Measurements from ENCODE around the gene CCDC85C.

CCDC85C gene

GRCh38 chr14:99573436-99574098 lies 30.4 kb downstream of the CCDC85C start:
- no peak for DNase-seq (ENCODE audit: low read depth in 2 of 3, low spot score in 2 of 3)

DNA sequence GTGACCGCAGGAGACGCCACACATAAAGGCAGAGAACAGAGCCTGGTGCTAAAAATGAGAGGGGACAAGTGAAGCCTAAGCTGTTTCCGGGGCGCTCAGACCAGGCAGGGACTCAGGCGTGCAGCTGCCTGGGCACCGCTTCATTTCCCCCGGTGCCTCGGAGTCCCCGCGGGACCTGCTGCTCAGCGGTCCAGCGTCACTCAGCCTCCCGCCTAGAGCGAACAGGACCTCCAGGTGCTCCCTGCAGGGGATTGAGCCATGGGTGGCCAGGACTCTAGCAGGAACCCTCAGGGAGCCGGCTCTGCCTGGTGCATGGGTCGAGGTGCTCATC lies 31.0 kb downstream of the CCDC85C start:
- DNase-seq (ENCODE audit: low read depth in 2 of 3, low spot score in 2 of 3): no peak

- no peak for DNase-seq (ENCODE audit: low read depth in 2 of 3, low spot score in 2 of 3)
Measured at GRCh38 chr14:99572173-99572999, 31.6 kb downstream of the CCDC85C start.

- DNase-seq (ENCODE audit: low read depth in 2 of 3, low spot score in 2 of 3): no peak
Measured at GRCh38 chr14:99571303-99571986, 32.6 kb downstream of the CCDC85C start.

DNA sequence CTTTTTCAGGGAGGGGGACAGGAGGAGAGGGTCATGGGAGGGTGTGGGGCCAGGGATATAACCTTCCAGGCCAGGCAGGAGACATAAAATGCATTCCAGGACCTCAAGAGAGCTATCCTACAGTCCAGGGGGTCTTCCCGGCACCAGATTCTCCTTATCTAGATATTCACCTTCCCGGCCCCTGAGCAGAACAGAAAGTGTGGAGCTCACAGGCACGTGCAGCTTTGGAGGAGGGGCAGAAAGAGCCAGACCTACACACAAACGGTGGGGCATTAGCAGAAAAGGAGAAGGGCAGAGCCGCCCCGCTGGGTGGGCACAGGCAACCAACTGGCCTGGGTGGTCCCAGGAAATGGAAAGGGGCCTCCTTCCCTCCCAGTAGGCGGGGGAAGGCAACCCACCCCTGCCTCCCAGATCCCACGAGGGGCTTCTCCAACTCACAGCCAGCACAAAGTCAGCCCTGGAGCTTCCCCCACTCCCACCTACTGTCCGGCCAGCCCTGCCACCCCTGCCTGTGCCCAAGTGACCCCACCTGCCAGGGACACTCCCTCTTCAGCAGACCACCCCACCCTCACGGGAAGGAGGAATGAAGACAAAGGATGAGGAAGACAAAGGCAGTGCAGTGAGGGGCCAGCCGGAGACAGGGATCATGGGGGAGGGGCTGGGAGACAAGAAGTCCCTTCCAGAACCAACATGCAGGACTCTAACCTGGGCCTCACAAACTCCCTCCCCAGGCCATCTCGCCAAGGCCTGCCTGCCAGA lies 33.3 kb downstream of the CCDC85C start:
- no peak for DNase-seq (ENCODE audit: low read depth in 2 of 3, low spot score in 2 of 3)

- DNase-seq (ENCODE audit: low read depth in 2 of 3, low spot score in 2 of 3): no peak
Measured at GRCh38 chr14:99569725-99570543, 34.1 kb downstream of the CCDC85C start.

DNA sequence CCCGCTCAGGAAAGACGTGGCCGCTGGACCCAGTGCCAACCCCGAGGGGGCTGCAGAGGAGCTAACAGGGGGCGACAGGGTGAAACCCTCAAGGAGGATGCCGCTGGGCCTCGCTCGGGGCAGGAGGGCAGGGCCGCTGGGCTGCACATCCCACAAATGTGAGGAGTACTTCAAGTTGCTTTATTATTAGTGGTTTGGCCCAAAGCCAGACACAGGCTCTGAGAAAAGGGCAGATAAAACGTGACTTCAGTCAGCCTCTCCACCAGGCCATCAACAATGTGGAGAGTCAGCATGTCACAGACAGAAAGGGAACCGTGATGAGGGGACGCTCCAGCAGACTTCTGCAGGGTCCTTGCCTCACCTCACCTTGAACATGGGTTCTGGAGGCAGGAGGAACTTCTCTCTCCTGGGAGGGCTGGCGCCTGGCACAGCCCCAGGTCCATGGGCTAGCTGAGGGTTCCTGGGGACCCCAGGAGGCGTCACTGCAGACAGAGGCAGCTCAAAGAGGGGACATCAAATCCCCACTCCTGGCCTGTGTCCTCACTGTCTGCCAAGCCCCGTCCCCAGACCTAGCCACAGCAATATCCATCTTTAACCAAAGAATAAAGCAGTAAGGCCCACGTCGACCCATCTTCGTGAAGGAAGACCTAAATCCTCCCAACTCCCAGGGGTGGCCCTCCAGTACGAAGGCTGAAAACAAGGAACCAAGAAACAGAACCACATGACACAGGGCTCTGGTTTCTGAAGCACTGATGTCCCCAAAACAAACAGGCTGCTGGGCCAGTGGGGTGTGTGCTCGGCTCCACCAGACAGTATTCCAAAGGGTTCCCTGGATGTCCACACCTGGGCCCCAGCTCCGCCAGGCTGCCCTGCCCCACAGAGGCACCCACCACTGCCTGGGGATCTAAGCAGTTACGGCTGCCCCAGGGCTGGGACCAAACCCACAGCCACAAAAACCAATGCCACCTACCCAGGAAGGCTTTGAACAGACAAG lies 35.1 kb downstream of the CCDC85C start:
- DNase-seq (ENCODE audit: low read depth in 2 of 3, low spot score in 2 of 3): no peak

DNA sequence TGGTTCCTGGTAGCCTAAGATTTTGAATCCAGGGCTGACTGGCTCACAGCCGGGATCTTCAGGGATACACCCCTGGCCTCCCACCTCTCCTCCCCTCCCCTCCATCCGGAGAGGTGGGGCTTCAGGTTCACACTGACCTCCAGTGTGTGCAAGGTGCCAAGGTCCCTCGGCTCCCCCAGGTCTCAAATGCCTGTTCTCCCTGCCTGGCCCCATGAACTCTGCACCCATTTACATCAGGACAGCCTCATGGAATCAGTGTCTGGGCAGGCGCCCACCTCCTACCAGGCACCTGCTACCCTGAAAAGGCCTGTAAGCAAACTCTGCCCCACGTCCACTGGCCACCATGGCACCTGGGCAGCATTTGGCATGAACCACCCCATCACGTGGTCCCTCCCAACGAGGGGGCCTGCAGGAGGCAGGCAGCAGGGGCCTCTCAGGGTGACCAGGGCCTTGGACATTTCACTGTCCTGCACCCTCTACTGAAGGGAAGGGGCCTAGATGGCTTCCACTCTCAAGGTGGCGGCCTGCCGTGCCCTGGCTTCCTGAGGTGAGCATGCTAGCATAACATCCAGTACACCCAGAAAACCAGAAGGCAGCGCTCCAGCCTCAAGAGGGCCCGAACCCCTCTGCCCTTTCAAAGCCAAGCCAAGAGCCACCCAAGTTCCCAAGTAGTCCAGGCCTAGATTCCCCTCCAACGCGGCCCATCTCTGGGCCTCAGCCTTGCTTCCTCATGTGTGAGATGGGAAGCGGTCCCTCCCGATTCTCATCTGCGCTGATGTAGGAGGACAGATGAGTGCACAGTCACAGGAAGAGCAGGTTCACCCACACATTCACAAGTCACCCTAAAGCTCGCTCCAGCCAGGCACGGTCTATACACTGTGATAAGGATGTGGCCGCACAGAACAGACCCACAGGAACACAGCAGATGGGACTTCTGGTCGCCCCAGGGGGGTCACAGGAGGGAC lies 37.3 kb downstream of the CCDC85C start:
- DNase-seq (ENCODE audit: low read depth in 2 of 3, low spot score in 2 of 3): no peak

DNA sequence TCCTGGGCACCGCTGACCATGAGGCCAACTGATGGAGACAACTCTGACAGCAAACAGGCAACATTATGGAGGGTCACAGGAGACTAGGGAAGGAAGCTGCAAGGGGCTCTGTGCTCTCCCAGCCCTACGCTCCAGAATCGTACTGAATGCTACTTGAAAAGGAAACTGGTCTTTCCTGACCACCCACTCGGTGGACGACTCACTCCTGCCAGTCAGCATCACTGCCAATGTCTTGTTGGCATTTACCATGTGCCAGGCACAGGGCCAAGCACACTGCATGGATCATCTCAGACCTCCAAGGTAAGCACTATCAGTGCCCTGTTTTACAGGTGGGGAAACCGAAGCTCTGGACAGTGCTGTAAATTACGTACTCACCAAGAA lies 38.0 kb downstream of the CCDC85C start:
- no peak for DNase-seq (ENCODE audit: low read depth in 2 of 3, low spot score in 2 of 3)

DNA sequence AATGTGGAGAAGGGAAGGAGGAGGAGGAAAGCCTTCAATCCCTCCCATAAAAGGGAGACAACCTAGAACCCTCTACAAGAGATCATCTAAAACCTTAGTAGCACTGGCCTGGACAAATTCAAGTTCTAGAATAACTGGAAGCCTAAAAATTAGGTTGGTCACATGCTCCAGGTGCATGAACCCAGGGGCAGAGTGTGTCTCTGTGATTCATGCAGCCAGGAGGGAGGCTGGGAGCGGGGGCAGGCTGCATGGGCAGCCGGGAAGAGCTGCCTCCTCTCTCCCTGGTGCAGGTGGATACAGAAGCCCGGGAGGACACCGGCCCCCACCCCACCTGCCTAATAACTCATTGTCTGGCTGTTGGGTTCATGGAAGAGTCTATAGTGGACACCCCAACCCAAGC lies 38.6 kb downstream of the CCDC85C start:
- no peak for DNase-seq (ENCODE audit: low read depth in 2 of 3, low spot score in 2 of 3)

DNA sequence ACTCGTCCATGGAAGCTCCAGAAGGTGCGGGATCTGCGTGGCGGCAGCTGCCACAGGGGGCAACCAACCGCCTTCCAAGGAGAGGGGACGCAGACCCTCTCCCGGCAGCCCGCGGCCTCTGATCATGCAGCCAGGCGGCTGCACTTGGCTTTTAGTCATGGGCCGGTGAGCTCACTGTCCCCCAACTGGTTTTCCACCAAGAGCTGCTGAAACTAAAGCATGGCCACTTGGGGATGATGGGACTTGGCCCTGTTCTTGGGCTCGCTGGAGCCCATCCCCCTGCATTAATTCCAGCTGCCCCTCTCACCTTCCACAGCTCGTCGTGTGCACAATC lies 39.1 kb downstream of the CCDC85C start:
- no peak for DNase-seq (ENCODE audit: low read depth in 2 of 3, low spot score in 2 of 3)

DNA sequence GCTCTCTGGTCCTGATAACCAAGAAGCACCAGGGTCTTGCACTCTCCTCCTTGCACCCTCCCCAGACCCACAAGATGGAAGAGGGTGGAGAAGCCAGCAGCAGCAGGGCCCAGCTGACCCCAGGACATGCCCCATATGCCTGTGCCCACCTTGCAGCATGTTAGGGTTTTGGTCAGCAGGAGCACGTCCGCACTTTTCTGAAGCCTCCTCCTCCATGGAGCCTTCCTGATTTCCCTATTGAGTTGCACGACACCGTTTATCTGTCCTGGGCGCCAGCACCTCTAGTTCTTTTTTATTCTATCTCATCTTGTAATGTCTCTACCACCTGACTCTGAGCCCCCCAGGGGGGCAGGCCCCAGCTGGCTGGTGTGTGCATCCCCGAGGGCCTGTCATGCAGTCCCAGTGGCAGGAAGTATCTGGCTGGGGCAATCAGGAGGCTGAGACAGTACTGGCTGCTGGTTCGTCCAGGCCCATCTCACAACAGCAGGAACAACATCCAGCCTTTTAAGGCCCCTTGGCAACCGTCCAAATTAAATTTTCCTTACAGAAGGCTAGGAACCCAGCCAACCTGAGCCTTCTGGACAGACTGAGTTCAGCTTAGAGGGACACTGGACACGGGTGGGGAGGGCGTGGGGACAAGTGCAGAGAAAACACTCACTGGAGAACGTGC lies 39.6 kb downstream of the CCDC85C start:
- no peak for DNase-seq (ENCODE audit: low read depth in 2 of 3, low spot score in 2 of 3)

DNA sequence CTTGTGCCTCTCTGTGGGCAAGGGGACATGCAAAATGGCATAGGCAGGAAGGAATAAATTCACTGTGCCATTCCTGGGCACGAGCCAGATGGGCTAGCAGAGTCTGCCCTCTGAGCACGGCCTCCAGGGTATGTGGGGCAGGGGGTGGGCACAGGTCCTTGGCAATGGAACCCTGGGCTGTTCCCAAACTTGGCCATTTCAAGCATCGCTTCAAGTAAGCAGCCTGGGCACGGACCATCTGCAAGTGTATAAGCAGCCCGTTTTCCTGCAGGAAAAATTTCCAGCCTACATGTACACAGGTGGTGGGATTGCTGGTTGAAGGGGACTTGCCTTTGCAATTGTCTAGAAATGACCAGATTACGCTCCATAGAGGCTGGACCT lies 40.3 kb downstream of the CCDC85C start:
- DNase-seq (ENCODE audit: low read depth in 2 of 3, low spot score in 2 of 3): no peak

DNA sequence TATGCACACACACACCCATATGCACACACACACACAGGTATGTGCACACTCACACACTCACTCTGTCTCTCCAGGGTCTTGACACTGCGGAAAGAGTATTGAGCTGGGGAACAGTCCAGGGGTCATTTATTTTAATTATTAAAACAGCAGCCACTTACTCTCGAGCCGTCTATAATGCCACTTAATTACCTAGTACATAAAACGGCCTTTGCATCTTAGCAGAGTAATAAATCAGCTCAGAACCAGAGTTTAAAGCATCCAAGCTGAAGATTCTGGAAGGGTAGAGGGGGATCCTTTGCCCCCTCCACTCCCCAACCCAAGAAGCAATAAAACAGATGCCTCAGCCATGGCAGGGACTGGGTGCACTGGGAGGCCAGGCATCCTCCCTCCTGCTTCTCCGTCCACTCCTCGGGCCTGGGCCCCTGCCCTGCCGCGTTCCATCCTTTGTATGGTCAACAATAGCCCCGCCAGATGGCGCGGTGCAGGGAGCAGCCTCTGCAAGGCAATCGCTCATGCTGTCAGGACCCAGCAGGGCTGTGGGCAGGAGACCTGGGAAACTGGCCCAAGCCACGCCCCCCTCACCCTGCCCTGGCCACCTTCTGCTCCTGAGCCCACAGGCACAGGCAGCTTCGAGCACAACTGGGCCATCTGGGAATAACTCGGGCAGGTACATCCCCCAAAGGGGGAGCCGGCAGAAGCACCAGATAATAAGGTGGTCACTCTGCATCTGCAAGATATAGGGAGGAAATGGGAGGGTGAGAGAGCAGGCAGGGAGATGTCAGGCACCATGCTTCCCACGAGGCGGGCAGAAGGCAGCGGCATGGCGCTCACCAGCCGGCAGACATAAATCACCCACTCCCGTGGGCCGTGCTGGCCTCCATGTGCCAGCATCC lies 40.9 kb downstream of the CCDC85C start:
- no peak for DNase-seq (ENCODE audit: low read depth in 2 of 3, low spot score in 2 of 3)

- DNase-seq (ENCODE audit: low read depth in 2 of 3, low spot score in 2 of 3): no peak
Measured at GRCh38 chr14:99561864-99562263, 42.1 kb downstream of the CCDC85C start.

DNA sequence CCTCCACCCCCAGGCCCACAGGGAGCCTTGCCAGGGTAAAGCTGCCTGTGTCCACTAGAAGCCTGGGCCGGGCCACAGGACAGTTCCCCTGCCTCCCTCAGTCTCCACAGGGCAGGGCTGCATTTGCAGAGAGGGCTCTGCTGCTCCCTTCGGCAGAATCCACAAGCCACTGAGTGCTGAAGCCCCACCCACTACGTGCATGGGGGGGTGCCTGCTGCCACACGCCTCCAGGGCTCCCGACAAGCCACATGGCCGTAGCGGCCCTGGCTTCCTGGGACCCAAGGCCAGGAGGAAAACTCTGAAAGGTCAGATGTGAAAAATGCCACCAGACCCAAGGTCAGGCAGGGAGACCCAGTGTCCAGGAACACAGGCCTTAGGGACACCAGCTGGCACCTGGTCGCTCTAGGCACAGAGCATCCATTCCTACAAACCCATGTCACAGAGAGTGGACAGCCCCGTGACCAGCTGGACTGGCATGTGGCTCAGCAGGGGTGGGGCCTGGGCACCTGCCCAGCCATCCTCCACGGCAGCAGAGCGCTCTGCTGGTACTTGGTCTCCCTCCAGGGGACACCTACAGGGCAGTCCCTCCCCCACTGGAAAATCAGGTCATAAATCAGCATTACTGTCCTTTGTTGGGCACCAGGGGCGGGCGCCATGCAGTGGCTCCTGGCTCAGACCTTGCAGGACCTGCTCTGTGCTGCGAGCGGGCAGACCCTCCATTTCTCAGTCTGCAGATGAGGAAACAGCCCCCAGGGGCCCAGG lies 42.9 kb downstream of the CCDC85C start:
- DNase-seq (ENCODE audit: low read depth in 2 of 3, low spot score in 2 of 3): no peak

All from activated CD8-positive, alpha-beta memory T cell treated with anti-CD3 and anti-CD28 coated beads for 48 hours (primary cell).